GM21717 (cell line): ENCODE measurements around the gene NFIB.

Experiments used
- ATAC-seq: cut with Tn5 transposase; IDR thresholded peaks from one replicate; pipeline ENCODE4 v1.9.1; 2021; ENCODE audit warnings: mild to moderate bottlenecking, moderate library complexity; ENCODE audit not compliant: unreplicated experiment

NFIB gene

DNA sequence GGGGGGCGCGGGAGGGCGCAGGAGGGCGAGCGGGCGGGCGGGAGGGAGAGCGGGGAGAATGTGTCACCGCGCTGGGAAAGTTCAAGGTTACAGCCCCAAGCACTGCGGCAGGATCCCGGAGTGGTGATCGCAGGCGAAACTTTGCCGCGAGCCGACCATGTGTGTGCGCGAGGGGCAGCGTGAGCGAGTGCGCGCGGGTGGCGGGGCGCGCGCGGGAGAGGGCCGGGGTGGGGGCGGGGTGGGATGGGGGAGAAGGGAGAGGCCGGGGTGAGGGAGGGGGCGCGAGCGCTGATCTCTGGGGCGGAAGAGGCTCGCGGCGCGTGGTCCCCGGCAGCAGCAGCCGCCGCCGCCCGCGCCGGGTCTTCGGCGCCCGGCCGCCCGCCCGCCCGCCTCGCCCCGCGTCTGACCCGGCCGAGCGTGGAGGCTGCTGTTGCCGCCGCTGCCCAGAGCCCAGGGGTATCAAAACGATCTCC is at the start of gene NFIB:
NFIB (minus strand) TSS at position 191 of the 473 bp plus-strand sequence. CDS start 630 bp downstream, outside the sequence.
- ATAC-seq, result no peak

GRCh38 chr9:14362175-14362574 is 48.2 kb upstream of the NFIB start:
- ATAC-seq, result no peak

DNA sequence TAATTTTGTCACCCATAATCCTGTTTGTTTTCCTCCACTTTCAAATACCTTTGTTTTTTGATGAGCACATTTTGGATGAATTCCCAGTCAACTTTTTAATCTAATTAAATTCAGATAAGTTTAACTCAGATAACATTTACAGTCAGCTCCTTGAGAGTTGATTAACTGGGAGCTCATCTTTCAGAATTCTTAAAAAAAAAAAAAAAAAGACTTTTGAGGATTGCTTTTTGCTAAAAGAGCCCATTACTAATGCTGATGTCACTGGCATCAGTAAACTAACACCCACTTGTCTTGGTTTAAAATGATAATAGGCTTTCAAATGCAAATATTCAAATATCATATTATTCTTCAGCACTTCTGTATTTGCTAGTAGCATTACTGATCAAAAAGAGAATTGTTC is 47.1 kb upstream of the NFIB start:
- ATAC-seq, result no peak

DNA sequence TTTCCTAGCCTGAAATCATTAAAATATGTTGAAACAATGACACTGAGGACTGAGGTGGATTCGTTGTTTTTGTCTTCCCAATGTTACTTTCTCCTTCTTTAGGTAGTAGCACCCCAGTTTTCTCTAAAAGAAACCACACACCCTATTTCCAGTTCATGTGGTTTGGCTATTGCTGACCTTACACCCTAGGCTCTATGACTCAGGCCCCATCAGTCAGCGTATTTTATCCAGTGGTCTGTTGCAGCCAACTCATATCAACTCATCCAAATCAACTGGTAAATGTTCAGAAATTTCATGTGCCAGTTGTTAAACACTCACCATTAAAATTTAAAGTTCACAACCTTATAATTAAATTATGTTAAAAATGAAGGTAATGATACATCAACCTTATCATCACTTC is 44.6 kb upstream of the NFIB start:
- ATAC-seq, result no peak

DNA sequence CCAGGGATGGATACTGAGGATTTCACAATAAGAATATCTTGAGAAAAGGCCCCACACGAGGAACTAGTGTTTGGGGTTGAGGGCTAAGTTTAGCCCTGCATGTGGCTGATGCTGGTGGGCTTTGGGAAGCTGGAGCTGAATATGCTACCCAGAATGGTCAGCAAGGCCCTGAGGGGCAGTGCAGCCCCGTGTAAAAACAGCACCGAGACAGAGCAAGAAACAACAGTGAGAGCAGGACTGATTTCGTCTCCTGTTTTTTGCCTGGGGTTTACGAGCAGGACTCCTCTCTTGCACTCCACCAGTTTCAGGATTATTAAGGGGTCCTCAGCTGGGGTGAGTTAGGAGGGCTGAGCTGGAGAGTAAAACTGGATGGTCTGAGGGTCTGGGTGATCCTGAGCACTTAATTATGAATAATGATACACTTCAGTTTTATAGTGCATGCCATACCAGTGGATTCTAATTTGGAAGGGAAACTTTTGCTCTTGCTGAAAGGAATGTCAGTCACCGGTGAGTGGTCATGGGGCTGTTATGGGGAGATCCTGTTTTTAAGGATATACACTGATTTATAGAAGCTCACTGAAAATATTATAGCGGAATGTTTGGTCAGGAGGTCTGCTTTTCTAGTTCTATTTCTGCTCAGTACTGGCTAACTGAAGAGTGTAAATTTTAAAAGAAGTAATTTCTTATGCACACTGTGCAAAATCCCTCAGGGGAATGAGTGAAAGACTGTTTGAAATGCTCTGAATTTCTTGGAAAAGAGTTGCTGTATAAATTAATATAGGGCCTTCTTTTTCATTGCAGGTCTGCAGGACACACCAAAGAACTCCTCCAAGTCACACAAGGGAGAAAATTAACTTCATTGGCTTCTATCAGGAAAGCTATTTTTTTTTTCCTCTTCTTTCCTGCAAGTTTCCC is 42.7 kb upstream of the NFIB start:
- no peak for ATAC-seq

DNA sequence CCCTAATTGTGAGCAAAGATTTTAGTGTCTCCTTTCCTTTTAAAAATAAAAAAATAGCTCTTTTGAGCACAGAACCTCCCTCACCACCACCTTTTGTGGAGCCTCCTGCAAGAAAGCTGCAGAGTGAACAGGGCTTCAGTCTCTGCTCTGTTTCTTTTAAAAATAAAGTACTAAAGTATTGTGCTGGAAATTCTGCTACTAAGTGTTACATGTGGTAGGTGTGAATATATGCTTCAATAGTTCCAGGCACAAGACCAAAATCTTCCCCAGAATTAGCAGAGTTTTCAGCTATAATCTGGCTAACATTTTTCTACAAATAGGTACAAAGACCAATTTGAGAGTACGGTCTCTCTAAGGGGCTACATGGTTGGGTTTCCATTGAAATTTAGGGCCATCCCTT is 40.3 kb upstream of the NFIB start:
- ATAC-seq, result no peak

DNA sequence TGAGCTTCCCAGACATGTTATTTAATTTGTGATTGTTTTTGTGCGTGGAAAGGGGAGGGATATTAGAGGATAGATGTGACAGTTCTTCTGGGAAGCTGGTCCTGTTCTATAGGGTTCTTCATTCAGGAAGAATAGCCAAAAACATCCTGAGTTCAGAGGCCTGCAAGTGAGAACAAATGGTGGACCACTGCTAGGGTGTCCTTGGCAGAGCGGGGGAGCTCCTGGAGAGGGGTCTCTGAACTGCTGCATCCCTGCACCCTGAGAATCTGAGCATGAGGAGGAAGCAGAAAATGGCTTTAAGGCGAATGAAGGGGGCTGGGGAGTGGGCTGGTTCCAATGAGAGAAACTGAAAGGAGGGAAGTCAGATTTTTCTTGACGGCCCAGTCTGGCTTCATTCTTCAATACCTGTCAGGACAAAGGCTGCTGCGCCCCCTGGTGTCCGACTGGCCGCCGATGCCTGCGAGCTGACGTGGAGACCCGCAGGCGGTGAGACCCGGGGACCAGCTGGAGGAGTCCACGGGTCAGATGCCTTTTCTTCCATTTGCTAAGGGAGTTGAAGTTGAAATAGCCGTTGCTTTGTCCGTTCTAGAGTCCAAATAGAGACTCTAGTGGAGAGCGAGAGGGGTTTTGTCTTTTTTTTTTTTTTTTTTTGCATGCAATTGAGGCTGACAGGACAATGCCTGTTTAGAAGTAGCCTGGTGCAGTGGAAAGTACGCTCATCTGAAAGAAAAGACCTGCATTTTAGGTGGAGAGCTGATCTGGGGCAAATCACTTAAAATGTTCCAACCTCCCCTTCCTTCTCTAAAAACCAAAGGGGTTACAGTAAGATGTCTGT is 39.5 kb upstream of the NFIB start:
- ATAC-seq, result peak; percentile 88

DNA sequence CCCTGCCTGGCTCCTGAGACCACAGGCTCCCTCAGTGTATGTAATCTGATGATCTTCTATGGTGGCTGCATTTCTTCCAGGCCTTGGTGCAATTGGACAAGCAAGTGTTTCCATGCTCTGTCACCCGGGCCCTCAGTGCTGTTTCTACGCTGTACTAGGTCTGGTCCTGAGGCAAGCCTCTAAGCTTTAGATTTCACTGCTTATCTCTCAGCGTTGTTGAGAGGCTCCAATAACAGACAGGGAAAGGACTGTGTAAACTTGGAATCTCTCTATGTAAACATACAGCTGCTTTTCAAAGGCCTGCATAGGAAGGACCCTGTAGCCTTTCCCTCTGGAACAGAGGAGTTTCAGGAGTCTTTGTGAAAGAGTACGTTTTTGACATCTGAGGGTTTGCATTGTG is 38.6 kb upstream of the NFIB start:
- ATAC-seq, result no peak

DNA sequence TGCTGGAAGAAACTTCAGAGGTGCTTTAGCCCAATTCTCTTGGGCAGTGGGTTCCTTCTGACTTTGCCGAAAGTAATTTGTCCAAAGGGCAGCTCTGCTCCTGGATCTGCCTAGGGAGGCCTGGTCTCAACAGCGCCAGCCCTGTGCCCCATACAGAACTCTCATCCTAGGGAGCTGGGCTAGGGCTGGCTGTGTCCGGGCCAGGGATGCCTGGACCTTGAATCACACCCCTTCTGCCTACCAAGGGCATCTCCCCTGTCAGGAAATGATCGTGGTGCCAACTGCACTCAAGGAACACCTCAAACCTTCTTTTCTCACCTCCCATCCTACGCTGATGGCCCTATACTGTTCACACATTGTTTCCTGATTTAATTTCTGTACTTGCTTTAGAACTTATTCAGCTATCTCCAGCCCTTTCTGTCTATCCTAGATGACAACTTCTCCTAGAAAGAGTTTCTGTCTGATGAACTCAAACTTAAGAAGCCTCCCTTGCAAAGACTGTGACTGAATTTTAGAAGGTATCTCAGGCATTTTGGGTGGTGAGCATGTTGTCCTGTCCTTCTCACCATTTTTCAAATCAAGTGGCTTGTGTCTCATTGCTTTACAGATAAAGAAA is 37.4 kb upstream of the NFIB start:
- no peak for ATAC-seq

DNA sequence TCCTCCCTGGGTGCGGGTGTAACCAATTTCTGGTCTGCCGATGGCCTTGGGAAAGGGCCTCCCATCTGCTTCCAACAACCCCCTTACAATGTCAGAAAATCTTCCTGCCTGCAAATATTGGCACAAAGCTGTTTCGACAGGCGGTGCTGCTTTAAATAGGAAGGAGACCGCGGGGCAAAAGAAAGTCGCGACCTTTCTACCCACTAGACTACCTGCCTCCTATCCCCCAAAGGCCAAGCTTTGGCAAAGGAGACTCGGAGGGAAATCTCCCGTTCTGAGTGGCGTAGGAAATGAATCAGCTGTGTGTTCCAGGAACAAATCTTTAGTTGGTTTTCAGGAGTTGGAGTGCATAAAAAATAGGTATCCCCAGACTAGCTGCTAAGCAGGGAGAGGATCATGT is 36.8 kb upstream of the NFIB start:
- ATAC-seq, result no peak

GRCh38 chr9:14350349-14350728 is 36.4 kb upstream of the NFIB start:
- no peak for ATAC-seq

DNA sequence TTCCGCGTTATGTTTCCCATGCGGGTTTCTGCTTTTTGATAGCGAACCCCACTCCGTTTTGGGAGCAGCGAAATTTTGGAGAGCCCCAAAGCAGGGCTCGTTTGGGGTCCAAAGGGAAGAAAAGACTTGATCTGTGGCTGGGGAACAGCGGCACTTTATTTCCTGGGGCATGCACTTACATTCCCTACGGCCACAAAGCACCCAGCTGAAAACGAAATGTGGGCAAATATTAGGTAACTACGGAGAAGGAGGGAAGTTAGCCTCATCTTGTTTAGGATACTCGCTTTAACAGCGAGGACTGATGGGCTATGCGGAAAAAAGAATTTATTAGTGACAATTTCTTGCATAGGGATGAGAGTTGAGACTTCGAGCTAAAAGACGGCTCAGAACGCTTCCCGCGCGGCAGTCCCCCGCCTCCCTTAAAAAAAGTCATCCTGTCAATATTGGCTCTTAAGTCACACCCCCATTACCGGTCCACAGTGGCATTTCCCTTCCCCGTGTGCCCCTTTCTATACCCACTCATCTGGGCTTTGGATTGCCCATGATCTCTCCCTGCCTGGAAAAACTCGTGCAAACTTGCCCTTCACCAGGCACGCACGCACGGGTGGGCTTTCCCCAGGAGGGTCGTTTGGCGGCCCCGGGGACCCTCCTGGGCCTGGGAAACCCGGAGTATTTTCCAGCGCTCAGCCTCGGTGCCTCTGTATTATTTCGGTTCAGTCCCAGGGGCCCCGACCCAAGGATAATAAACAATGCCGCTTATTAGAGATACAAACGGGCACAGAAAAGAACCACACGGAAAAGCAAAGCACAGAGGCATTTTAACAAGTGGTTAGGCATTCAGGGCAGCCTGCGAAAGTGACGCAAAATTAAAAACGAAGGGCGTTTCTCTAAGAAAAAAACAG is 35.8 kb upstream of the NFIB start:
- no peak for ATAC-seq

DNA sequence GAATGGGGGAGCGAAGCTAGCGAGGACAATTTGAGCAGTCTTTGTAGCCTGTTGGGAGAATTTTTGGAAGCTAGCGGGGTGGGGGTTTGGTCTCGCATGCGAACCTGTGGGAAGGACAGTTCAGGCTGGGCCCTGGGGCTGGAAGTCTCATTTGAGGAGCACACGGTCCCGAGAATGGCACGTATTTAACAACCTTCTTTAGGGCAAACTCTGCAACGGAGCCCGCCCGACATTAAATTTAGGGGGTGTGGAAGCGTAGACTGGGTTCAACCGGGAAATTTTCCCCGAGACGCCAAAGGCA is 35.2 kb upstream of the NFIB start:
- no peak for ATAC-seq

GRCh38 chr9:14348373-14349145 is 34.6 kb upstream of the NFIB start:
- no peak for ATAC-seq

- ATAC-seq, result no peak
These were observed 34.1 kb upstream of the NFIB start for GRCh38 chr9:14348123-14348372.

DNA sequence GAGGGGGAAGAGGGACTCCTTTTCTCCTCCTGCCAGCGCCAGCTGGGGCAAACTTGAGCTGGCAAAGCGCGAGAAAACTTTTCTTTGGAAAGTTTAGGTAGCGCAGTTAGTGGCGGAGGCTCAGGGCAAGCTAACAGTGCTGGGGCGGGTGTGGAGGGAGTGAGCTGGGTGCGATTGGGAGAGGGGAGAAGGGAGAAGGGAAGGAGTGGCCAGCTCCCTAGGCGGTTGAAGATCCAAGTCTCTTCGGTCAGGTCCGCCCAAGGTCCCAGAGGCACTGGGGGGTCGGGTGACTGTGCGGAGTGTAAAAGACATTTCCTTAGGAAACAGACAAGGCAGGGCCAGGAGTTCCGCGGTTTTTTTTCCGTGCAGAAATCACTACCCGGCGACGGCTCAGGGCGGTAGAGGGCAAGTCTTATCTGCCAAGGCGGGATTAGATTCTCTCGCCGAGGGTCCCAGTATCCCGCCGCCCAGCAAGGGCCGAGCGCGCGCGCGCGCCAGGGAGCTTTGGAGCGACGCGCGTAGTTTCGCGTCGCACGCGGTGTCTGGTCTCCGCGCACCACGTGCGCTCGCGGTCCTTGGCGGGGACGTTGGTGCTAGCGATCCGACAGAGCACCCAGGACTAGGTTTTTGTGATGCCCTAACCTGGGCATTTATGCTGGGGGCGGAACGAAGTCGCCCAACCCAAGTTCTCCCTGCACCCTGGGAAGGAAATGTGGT is 33.6 kb upstream of the NFIB start:
- ATAC-seq, result no peak

- ATAC-seq, result no peak
These were observed 33.0 kb upstream of the NFIB start for GRCh38 chr9:14346811-14347405.

DNA sequence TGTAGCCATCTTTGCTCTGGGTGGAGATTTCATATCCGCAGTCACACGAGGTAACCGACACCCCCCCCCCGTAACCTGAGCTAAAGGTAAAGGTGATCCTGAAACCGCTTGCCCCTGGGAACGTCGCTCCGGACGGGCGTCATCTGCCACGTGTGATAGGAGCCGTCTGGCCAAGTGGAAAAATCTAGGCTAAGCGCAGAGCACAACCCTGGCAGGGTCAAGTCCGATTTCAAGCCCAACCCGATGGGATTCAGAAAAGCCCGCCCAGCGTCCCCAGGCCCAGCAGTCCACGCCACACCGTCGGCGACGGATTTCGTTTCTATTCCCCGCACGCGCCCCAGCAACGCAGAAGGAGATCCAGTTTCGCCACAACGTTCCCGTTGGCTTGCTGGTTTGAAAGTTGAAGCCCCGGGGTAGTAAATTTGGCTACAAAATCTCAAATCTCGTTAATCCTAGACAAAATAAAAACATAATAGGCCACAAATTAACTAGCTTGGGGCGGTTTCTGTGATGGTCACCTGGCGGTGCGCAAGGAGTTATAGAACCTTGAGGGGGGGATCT is 32.4 kb upstream of the NFIB start:
- ATAC-seq, result no peak
